Lower lobe of right lung (tissue), 2 donors: ENCODE results near the gene ADCY7. TPM values are rescaled to one million over a fixed set of nuclear protein-coding genes. Genes with fewer than 3 reads are reported as not detected.

Experiments
- ATAC-seq, 2 donors: fragments of 200-7000 bp; cut with Tn5 transposase; one replicate each; pipeline ENCODE4 v1.9.1; 2020 to 2022; ENCODE audit warnings: mild to moderate bottlenecking in 2 of 2, moderate library complexity in 2 of 2
- DNase-seq: peaks from one replicate; pipeline ENCODE4 v3.0.0-alpha.2; 2020
- H3K27ac ChIP-seq: fragments of 200-600 bp; one replicate; pipeline ENCODE4 v1.8.0; 2022
- H3K27me3 ChIP-seq: fragments of 200-600 bp; one replicate; pipeline ENCODE4 v1.8.0; 2022; ENCODE audit warnings: low read depth
- H3K36me3 ChIP-seq: fragments of 200-600 bp; one replicate; pipeline ENCODE4 v1.8.0; 2022; ENCODE audit warnings: mild to moderate bottlenecking
- H3K4me1 ChIP-seq: fragments of 200-600 bp; one replicate; pipeline ENCODE4 v1.8.0; 2022
- H3K4me3 ChIP-seq: fragments of 200-600 bp; one replicate; pipeline ENCODE4 v1.8.0; 2022; ENCODE audit warnings: mild to moderate bottlenecking
- H3K9me3 ChIP-seq: fragments of 200-600 bp; one replicate; pipeline ENCODE4 v1.8.0; 2022
- CTCF ChIP-seq: fragments of 200-600 bp; IDR thresholded peaks from one replicate; pipeline ENCODE4 v1.8.0; 2022; ENCODE audit warnings: antibody characterized with exemption, mild to moderate bottlenecking
- intact Hi-C: fragments of 100-400 bp; cut with DNase I; formaldehyde crosslinking; loops from one replicate; pipeline ENCODE4 v1.11.0; 2022
- microRNA-seq: library from miRNA; unstranded; fragments of <30 nt; microRNA quantifications from one replicate; pipeline ENCODE4 v1.2.0, GENCODE V29; 2020; ENCODE audit warnings: borderline number of aligned reads
- total RNA-seq: library from RNA; stranded (reverse); fragmentation: NEBNext Ultra II Directional; extraction: Animal tissue kit (Norgen Biotek cat#: 25700); gene quantifications from one replicate; pipeline ENCODE4 v1.2.1, GENCODE V29; 2021
- donor health status: DM: no; HTN: yes; CAD: no; lungs with severe emphysema.

ADCY7 gene
- total RNA-seq, 1 donor from 2014 or later = 115 TPM

- H3K4me3 ChIP-seq = no peak overlapping the region
- DNase-seq (no peak), ATAC-seq (peak in 1 of 2 donors; percentile 45)
- H3K4me1 ChIP-seq = peaks cover 15% of the 10 kb centered on the region
- peaks cover 67% of the 10 kb centered on the region for H3K36me3 ChIP-seq
- intact Hi-C loops = no loop called here
- no peak for TF ChIP-seq CTCF
- no peak overlapping the region for H3K27ac ChIP-seq
- no peaks in the 10 kb centered on the region for H3K9me3 ChIP-seq
- no peaks in the 10 kb centered on the region for H3K27me3 ChIP-seq
Measured at GRCh38 chr16:50360033-50360778, 93.9 kb downstream of the ADCY7 start.

- Histone ChIP-seq H3K27ac (no peak overlapping the region), H3K9me3 (no peaks in the 10 kb centered on the region), H3K4me3 (no peak overlapping the region), H3K36me3 (peaks cover 71% of the 10 kb centered on the region), H3K27me3 (no peaks in the 10 kb centered on the region), H3K4me1 (peaks cover 20% of the 10 kb centered on the region)
- TF ChIP-seq CTCF = no peak
- no peak for DNase-seq
- peak in 1 of 2 donors; percentile 23 for ATAC-seq
- intact Hi-C loops = no loop called here
Measured at GRCh38 chr16:50360779-50361178, 94.4 kb downstream of the ADCY7 start.

- TF ChIP-seq CTCF = no peak
- Histone ChIP-seq H3K9me3 (no peaks in the 10 kb centered on the region), H3K27me3 (no peaks in the 10 kb centered on the region), H3K36me3 (peaks cover 64% of the 10 kb centered on the region), H3K4me3 (no peak overlapping the region), H3K27ac (no peak overlapping the region), H3K4me1 (peaks cover 43% of the 10 kb centered on the region)
- DNase-seq (no peak), ATAC-seq (no peak)
- intact Hi-C loops = no loop called here
Measured at GRCh38 chr16:50363656-50364055, 97.3 kb downstream of the ADCY7 start.

- intact Hi-C loops = no loop called here
- no peaks in the 10 kb centered on the region for H3K9me3 ChIP-seq
- H3K4me3 ChIP-seq = no peak overlapping the region
- no peak overlapping the region for H3K27ac ChIP-seq
- H3K4me1 ChIP-seq = peaks cover 31% of the 10 kb centered on the region
- TF ChIP-seq CTCF = no peak
- no peaks in the 10 kb centered on the region for H3K27me3 ChIP-seq
- ATAC-seq (no peak), DNase-seq (no peak)
- H3K36me3 ChIP-seq = peaks cover 54% of the 10 kb centered on the region
Measured at GRCh38 chr16:50365791-50366575, 99.6 kb downstream of the ADCY7 start.

Small RNA genes lying within 50 kb of the gene (microRNA-seq; reads per million reads assigned to microRNA genes)
- gene MIR6771 = not detected

Other genes with a start within 250 kb of the ADCY7 start
- gene CNEP1R1, start 241.3 kb upstream of the ADCY7 start, total RNA-seq = 25.6 TPM
- 22.8 TPM for gene HEATR3, start 200.6 kb upstream of the ADCY7 start, total RNA-seq
- 12.8 TPM for gene TENT4B, start 113.2 kb upstream of the ADCY7 start, total RNA-seq
- gene BRD7, start 102.4 kb downstream of the ADCY7 start, total RNA-seq = 76.3 TPM